ENCODE data around the gene NUDT6.
"Not testable (repeated sequence)": the region's sequence is repeated elsewhere in the genome, so short reads cannot be mapped to it uniquely, and the experiment has no call there.

The NUDT6 gene

GRCh38 chr4:122889726-122890125 is 32.7 kb downstream of the NUDT6 start:
- DNase-seq (ENCODE audit: low read depth in 1 of 2, low spot score in 1 of 2), result no peak
- no peak for TF ChIP-seq JUND (IDR thresholded peaks at IDR 0.05; ENCODE audit: low read depth)
- in situ Hi-C loops (cut with HindIII; ENCODE audit: low pct_unique_long_range_greater_than_20kb, low sequenced_read_pairs), result no loop called here

DNA sequence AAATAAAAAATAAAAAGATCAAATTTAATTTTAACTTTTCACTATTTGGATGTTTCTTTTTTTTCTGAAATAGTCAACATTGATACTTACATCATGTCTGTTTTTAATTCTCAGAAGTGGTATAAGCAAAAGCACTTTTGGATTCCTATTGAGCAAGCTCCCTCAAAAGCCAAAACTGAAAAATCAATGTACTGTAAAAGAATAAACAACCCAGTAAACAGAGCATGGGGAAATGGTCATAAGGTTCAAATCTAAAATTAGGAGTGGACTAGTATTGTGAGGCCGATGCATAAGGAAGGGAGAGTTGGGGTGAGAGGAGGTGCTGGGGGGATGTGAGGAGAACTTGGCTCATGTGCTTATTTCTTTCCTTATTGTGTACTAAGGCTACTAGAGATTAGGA is 37.9 kb downstream of the NUDT6 start:
- DNase-seq (ENCODE audit: low read depth in 1 of 2, low spot score in 1 of 2), result no peak
- no peak for TF ChIP-seq JUND (IDR thresholded peaks at IDR 0.05; ENCODE audit: low read depth)
- in situ Hi-C loops (cut with HindIII; ENCODE audit: low pct_unique_long_range_greater_than_20kb, low sequenced_read_pairs), result no loop called here

DNA sequence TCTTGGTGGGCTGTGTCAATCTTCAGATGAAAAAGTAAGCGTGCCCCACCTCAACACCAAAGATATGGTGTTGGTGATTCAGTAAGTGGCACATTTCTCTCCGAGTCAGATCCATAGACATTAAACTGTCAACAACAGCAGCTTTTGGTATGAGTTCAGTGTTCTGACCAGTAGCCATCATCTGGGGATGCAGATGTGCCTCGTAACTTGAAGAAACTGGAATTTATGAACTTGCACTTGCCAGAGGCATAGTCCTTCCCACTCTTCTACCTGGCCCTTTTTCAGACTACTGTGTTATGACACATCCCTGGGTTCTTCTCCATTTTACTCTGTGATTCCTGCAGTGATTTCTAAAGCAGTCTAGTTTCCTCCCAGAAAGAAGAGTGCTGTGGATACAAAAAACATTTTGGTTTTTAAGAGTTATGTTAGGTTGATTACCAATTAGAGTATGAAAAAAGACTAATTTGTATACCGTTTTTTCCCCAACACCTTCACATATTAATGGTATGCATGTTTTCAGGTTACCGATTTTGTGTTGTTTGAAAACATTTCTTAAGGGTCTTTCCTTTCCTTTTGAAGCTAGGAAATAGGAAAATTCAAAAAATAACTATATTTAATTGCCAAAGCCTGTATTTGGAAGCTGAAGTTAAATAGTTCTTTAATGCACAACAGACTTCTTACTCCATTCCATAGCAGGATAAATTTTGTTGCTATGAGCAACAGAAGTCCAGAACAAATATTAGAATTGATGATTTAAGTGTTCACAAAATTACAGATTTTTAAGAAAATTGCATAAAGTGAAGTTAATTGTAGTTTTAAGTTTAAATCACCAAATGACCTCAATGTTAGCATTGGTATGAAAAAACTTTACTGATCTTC is 39.3 kb downstream of the NUDT6 start:
- DNase-seq (ENCODE audit: low read depth in 1 of 2, low spot score in 1 of 2), result no peak
- TF ChIP-seq JUND (IDR thresholded peaks at IDR 0.05; ENCODE audit: low read depth), result no peak
- in situ Hi-C loops (cut with HindIII; ENCODE audit: low pct_unique_long_range_greater_than_20kb, low sequenced_read_pairs), result no loop called here

DNA sequence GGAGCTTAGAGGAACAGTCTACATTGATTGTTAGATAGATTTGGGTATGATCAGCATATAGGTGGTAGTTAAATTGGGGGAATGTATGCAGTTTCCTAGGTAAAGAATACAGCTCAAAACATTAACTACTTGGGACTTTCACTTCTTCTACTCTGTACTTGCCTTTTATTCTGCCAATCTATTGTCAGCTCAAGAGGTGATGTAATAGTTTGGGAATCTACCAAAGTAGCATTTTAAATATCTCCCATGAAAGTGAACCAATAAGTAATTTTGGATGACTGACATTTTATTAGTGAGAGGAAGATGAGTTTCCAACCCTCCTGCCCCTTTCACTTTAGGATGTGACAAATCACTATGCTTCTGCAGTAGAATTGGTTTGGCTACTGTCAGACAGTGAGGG is 43.4 kb downstream of the NUDT6 start:
- no peak for TF ChIP-seq JUND (IDR thresholded peaks at IDR 0.05; ENCODE audit: low read depth)
- no peak for DNase-seq (ENCODE audit: low read depth in 1 of 2, low spot score in 1 of 2)
- in situ Hi-C loops (cut with HindIII; ENCODE audit: low pct_unique_long_range_greater_than_20kb, low sequenced_read_pairs), result no loop called here

DNA sequence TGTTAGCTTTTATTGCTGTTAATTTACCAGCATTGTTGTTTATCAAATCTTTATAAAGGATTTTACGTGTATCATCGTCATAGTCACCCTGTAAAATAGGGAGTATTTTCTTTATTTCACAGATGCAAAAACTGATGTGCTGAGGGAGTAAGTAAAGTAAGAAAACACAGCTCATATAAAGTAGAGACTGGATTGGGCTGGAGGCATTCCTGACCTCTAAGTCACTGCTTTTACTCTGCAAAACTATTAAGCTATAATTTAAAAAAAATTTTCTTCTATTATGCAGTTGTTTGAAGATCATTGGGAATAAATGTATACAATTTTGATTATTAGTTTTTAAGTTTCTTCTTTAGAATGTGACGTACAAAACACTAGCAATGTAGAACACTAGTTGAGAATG is 45.9 kb downstream of the NUDT6 start:
- no peak for DNase-seq (ENCODE audit: low read depth in 1 of 2, low spot score in 1 of 2)
- in situ Hi-C loops (cut with HindIII; ENCODE audit: low pct_unique_long_range_greater_than_20kb, low sequenced_read_pairs), result no loop called here
- no peak for TF ChIP-seq JUND (IDR thresholded peaks at IDR 0.05; ENCODE audit: low read depth)

GRCh38 chr4:122875949-122876348 is 46.4 kb downstream of the NUDT6 start:
- in situ Hi-C loops (cut with HindIII; ENCODE audit: low pct_unique_long_range_greater_than_20kb, low sequenced_read_pairs), result no loop called here
- DNase-seq (ENCODE audit: low read depth in 1 of 2, low spot score in 1 of 2), result no peak
- no peak for TF ChIP-seq JUND (IDR thresholded peaks at IDR 0.05; ENCODE audit: low read depth)

GRCh38 chr4:122873821-122874593 is 48.4 kb downstream of the NUDT6 start:
- in situ Hi-C loops (cut with HindIII; ENCODE audit: low pct_unique_long_range_greater_than_20kb, low sequenced_read_pairs), result no loop called here
- DNase-seq (ENCODE audit: low read depth in 1 of 2, low spot score in 1 of 2), result no peak
- no peak for TF ChIP-seq JUND (IDR thresholded peaks at IDR 0.05; ENCODE audit: low read depth)

DNA sequence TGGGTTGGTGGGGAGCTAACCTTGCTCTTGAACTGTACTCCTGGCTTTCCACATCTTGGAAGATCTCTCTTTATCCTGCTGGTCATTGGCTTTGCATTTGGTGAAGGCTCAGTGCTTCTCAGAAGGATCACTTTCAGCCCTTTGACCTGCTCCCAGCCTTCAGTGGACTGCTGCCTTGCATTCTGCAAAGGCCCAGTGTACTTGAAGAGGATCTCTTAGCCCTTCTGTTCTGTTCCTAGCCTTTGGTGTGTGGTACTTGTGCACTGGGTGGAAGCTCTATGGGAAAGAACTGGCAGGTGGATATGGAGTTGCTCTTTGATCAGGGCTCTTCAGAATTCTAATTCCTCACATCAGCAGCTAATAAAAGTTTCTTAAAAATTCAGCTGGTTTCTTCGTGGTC is 49.3 kb downstream of the NUDT6 start:
- no peak for TF ChIP-seq JUND (IDR thresholded peaks at IDR 0.05; ENCODE audit: low read depth)
- in situ Hi-C loops (cut with HindIII; ENCODE audit: low pct_unique_long_range_greater_than_20kb, low sequenced_read_pairs), result no loop called here
- no peak for DNase-seq (ENCODE audit: low read depth in 1 of 2, low spot score in 1 of 2)

GRCh38 chr4:122868235-122868634 is 54.2 kb downstream of the NUDT6 start:
- in situ Hi-C loops (cut with HindIII; ENCODE audit: low pct_unique_long_range_greater_than_20kb, low sequenced_read_pairs); DNase-seq (ENCODE audit: low read depth in 1 of 2, low spot score in 1 of 2): not testable (repeated sequence)

- in situ Hi-C loops (cut with HindIII; ENCODE audit: low pct_unique_long_range_greater_than_20kb, low sequenced_read_pairs), result no loop called here
- DNase-seq (ENCODE audit: low read depth in 1 of 2, low spot score in 1 of 2), result no peak
- no peak for TF ChIP-seq JUND (IDR thresholded peaks at IDR 0.05; ENCODE audit: low read depth)
These were observed 57.0 kb downstream of the NUDT6 start for GRCh38 chr4:122865425-122865824.

DNA sequence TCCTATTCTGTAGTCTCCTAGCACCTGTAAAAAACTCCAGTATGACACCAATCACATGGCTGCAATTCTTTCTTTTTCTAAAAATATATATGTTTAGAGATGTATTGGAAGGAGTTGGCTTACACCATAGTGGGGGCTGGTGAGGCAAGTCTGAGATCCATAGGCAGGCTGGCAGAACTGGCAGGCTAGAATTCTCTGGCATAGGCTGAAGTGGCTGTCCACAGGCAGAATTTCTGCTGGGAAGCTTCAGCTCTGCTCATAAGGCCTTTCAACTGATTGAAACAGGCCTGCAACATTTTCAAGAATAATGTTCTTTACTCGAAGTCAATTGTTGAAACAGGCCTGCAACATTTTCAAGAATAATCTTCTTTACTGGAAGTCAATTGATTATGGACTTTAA is 58.8 kb downstream of the NUDT6 start:
- DNase-seq (ENCODE audit: low read depth in 1 of 2, low spot score in 1 of 2), result no peak
- in situ Hi-C loops (cut with HindIII; ENCODE audit: low pct_unique_long_range_greater_than_20kb, low sequenced_read_pairs), result no loop called here
- no peak for TF ChIP-seq JUND (IDR thresholded peaks at IDR 0.05; ENCODE audit: low read depth)

DNA sequence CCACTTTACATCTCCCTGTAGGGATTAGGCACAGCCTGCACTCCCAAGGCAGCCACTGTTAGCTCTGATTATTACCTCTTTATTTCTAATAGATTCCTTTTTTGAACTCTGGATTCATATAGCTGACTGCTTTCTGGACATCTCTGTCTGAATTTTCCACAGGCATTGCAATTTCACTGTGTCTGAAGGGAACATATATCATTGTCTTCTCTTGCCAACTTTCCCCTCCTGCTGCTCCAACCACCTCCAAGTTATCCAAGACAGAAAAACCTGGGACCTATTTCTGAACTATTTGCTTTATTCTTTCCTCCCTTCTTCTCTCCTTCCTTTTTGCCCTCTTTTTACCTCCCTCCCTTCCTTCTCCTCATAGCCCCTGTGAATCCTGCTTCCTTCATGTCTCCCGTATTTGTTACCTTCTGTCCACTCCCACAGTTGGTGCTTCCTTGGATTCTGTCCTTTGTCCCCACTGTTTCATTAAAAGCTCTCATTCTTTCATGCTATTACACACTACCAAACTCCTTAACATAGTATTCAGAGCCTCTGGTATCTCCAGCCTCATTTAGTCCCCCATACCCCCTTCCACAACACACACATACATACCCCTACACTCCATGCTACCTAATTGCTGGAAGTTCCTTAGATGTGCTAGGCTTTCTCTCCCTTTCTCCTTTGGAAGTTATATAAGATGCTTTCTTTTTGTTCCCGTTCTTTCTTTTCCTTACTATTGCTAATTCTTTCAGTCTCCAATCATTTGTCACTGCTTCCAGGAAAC is 61.0 kb downstream of the NUDT6 start:
- in situ Hi-C loops (cut with HindIII; ENCODE audit: low pct_unique_long_range_greater_than_20kb, low sequenced_read_pairs), result no loop called here
- DNase-seq (ENCODE audit: low read depth in 1 of 2, low spot score in 1 of 2), result no peak
- no peak for TF ChIP-seq JUND (IDR thresholded peaks at IDR 0.05; ENCODE audit: low read depth)

- no peak for TF ChIP-seq JUND (IDR thresholded peaks at IDR 0.05; ENCODE audit: low read depth)
- in situ Hi-C loops (cut with HindIII; ENCODE audit: low pct_unique_long_range_greater_than_20kb, low sequenced_read_pairs), result no loop called here
- no peak for DNase-seq (ENCODE audit: low read depth in 1 of 2, low spot score in 1 of 2)
These were observed 63.7 kb downstream of the NUDT6 start for GRCh38 chr4:122858705-122859104.
